Testis (tissue), 3 donors: ENCODE measurements around the gene TNRC6B. TPM values are rescaled to one million over a fixed set of nuclear protein-coding genes. Genes with fewer than 3 reads are reported as not detected.

Source experiments
- DNase-seq: peaks from one replicate; pipeline ENCODE4 v3.0.0-alpha.2; 2019
- H3K27ac ChIP-seq, 2 donors: fragments of 200-600 bp; sonication (generic); one replicate each; pipeline ENCODE4 v1.5.1; 2019
- H3K27me3 ChIP-seq: fragments of 200-600 bp; sonication (generic); one replicate; pipeline ENCODE4 v1.5.1; 2019
- H3K36me3 ChIP-seq: fragments of 200-600 bp; sonication (generic); one replicate; pipeline ENCODE4 v1.5.1; 2017; ENCODE audit warnings: low read depth; ENCODE audit errors: missing control alignments
- H3K4me1 ChIP-seq: fragments of 200-600 bp; sonication (generic); one replicate; pipeline ENCODE4 v1.5.1; 2019
- H3K4me3 ChIP-seq, 2 donors: fragments of 200-600 bp; sonication (generic); one replicate each; pipeline ENCODE4 v1.5.1; 2017 to 2019
- H3K9me3 ChIP-seq: fragments of 200-600 bp; sonication (generic); one replicate; pipeline ENCODE4 v1.5.1; 2017
- POLR2A ChIP-seq: fragments of 450-650 bp; IDR thresholded peaks from one replicate; pipeline ENCODE4 v1.6.1; 2017; ENCODE audit warnings: antibody characterized with exemption, mild to moderate bottlenecking, moderate library complexity
- WGBS, 2 donors: methylation state at CpG; one replicate each; pipeline ENCODE4 v1.1.5; 2018; 5-methylcytosine and 5-hydroxymethylcytosine counted together
- intact Hi-C: fragments of 100-400 bp; cut with DNase I; formaldehyde crosslinking; loops from one replicate; pipeline ENCODE4 v1.15.1; 2023; ENCODE audit warnings: low total_unique reads
- polyA plus RNA-seq: library from polyadenylated mRNA; stranded (reverse); fragments of 350-450 nt; fragmentation: Illumina TruSeq; extraction: RNeasy Lipid Tissue Mini Kit (QIAGEN cat#74804); gene quantifications from one replicate; pipeline ENCODE4 v1.2.3, GENCODE V29; 2014; ENCODE audit warnings: low read depth, low replicate concordance; ENCODE audit not compliant: insufficient read depth
- total RNA-seq, 2 donors: library from RNA; depleted of rRNA; stranded (reverse); fragments of >200 nt; gene quantifications; one replicate each; pipeline ENCODE4 v1.2.3, GENCODE V29; 2016
- TF ChIP-seq, protein P1 (sequence below), 3 experiments: fragments of 450-650 bp in 2 of 3; fragments of 200-600 bp in 1 of 3; sonication (generic) in 1 of 3; IDR thresholded peaks; one replicate each; pipeline ENCODE4 v1.5.1; 2016 to 2019; ENCODE audit warnings: antibody characterized with exemption in 3 of 3, mild to moderate bottlenecking in 2 of 3, moderate library complexity in 1 of 3

The TNRC6B gene
- total and polyA plus RNA-seq, 3 donors from 2014 or later = 49.2 to 122 (median 79.7) TPM

- Histone ChIP-seq H3K36me3 (no peaks in the 10 kb centered on the region), H3K4me1 (no peaks in the 10 kb centered on the region), H3K27me3 (no peaks in the 10 kb centered on the region), H3K9me3 (no peaks in the 10 kb centered on the region), H3K27ac (no peak overlapping the region), H3K4me3 (no peak overlapping the region)
- DNase-seq = no peak
- TF ChIP-seq POLR2A = no peak
- TF ChIP-seq, protein P1, sequence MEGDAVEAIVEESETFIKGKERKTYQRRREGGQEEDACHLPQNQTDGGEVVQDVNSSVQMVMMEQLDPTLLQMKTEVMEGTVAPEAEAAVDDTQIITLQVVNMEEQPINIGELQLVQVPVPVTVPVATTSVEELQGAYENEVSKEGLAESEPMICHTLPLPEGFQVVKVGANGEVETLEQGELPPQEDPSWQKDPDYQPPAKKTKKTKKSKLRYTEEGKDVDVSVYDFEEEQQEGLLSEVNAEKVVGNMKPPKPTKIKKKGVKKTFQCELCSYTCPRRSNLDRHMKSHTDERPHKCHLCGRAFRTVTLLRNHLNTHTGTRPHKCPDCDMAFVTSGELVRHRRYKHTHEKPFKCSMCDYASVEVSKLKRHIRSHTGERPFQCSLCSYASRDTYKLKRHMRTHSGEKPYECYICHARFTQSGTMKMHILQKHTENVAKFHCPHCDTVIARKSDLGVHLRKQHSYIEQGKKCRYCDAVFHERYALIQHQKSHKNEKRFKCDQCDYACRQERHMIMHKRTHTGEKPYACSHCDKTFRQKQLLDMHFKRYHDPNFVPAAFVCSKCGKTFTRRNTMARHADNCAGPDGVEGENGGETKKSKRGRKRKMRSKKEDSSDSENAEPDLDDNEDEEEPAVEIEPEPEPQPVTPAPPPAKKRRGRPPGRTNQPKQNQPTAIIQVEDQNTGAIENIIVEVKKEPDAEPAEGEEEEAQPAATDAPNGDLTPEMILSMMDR (IDR thresholded peaks at IDR 0.05) = no peak
- intact Hi-C loops = no loop called here
- 93% methylated on average over 9 of the region's 9 CpGs for WGBS, 2 donors
Measured at GRCh38 chr22:40329466-40329865, 151.7 kb downstream of the TNRC6B start.

DNA sequence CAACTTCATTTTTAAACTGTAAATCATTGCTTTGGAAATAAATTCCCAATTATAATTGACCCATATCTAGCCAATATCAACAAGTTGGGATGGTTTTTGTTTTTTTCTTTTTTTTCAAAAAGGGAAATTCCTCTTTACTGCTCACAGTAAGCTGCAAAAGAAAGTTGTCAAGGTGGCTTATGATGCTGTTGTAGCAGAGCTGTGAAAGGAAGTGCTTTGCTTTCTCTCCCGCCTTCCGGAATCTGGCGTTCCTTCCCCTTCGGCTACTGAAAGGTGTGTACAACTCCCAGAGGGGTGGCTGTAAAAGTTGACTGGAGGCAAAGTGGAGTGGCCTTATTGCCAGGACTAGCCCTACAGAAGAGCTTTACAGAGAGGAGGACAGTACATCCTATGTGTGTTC lies 152.4 kb downstream of the TNRC6B start:
- Histone ChIP-seq H3K27ac (no peak overlapping the region), H3K4me3 (no peak overlapping the region), H3K36me3 (no peaks in the 10 kb centered on the region), H3K27me3 (no peaks in the 10 kb centered on the region), H3K4me1 (no peaks in the 10 kb centered on the region), H3K9me3 (no peaks in the 10 kb centered on the region)
- DNase-seq = no peak
- intact Hi-C loops = no loop called here
- TF ChIP-seq, protein P1 (IDR thresholded peaks at IDR 0.05) = no peak
- TF ChIP-seq POLR2A = no peak
- 79 to 84% methylated on average over 4 of the region's 4 CpGs for WGBS, 2 donors

GRCh38 chr22:40330615-40331014 lies 152.9 kb downstream of the TNRC6B start:
- intact Hi-C loops = no loop called here
- Histone ChIP-seq H3K4me1 (no peaks in the 10 kb centered on the region), H3K9me3 (no peaks in the 10 kb centered on the region), H3K36me3 (no peaks in the 10 kb centered on the region), H3K27ac (no peak overlapping the region), H3K4me3 (no peak overlapping the region), H3K27me3 (no peaks in the 10 kb centered on the region)
- TF ChIP-seq, protein P1 (IDR thresholded peaks at IDR 0.05) = no peak
- no peak for TF ChIP-seq POLR2A
- 86 to 87% methylated on average over 10 of the region's 10 CpGs for WGBS, 2 donors
- DNase-seq = no peak

DNA sequence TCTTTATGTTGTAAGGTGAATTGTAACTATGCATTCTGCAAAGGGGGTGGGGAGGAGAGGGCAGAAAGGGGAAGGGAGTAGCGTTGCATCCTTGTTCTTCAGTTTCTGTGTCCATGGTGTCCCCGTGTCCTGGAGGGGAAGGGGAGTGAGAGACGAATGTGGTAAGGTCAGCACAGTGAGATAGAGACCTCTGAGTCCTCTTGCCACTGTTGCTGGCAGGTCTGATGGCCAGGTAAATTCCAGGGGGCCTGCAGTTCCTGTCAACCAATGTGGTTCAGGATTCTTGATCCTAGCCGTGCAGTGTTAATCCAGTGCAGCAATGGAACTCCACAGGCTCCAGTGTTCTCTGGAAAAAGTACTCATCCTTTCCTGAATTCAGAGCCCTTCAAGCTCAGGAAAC lies 154.0 kb downstream of the TNRC6B start:
- Histone ChIP-seq H3K27ac (no peak overlapping the region), H3K4me1 (no peaks in the 10 kb centered on the region), H3K27me3 (no peaks in the 10 kb centered on the region), H3K4me3 (no peak overlapping the region), H3K36me3 (no peaks in the 10 kb centered on the region), H3K9me3 (no peaks in the 10 kb centered on the region)
- intact Hi-C loops = no loop called here
- WGBS, 2 donors = 63 to 83% methylated on average over 4 of the region's 4 CpGs
- no peak for TF ChIP-seq POLR2A
- TF ChIP-seq, protein P1 (IDR thresholded peaks at IDR 0.05) = no peak
- DNase-seq = no peak

DNA sequence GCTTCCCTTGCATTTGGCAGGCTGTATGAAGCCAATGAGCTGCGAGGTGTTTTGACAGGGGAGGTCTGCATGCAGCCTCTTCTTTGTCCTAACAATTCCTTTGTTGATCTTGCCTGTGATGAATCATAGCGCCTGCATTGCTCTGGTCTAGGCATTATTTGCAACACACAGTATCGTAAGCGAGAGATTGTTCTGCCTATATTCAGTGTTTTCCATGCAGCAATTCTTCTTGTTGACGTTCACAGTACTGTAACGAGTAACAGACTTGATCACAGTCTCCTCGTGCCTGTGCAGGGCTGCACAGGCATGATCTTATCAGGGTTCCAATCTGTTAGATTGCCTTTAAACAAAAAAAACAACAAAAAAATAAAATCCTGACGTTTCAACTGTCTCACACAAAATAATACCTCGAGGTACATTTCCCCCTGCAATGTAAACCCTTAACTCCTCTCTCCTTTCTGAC lies 154.6 kb downstream of the TNRC6B start:
- TF ChIP-seq POLR2A = no peak
- TF ChIP-seq, protein P1 (IDR thresholded peaks at IDR 0.05) = no peak
- intact Hi-C loops = no loop called here
- Histone ChIP-seq H3K36me3 (no peaks in the 10 kb centered on the region), H3K9me3 (no peaks in the 10 kb centered on the region), H3K27me3 (no peaks in the 10 kb centered on the region), H3K4me1 (no peaks in the 10 kb centered on the region), H3K27ac (no peak overlapping the region), H3K4me3 (no peak overlapping the region)
- 63 to 71% methylated on average over 9 of the region's 9 CpGs for WGBS, 2 donors
- DNase-seq = no peak
